ENCODE results near the gene MYL6B. TPM values are rescaled to one million over a fixed set of nuclear protein-coding genes. Genes with fewer than 3 reads are reported as not detected.

MYL6B gene
- total RNA-seq = 66.6 and 114 TPM in 2 replicates

DNA sequence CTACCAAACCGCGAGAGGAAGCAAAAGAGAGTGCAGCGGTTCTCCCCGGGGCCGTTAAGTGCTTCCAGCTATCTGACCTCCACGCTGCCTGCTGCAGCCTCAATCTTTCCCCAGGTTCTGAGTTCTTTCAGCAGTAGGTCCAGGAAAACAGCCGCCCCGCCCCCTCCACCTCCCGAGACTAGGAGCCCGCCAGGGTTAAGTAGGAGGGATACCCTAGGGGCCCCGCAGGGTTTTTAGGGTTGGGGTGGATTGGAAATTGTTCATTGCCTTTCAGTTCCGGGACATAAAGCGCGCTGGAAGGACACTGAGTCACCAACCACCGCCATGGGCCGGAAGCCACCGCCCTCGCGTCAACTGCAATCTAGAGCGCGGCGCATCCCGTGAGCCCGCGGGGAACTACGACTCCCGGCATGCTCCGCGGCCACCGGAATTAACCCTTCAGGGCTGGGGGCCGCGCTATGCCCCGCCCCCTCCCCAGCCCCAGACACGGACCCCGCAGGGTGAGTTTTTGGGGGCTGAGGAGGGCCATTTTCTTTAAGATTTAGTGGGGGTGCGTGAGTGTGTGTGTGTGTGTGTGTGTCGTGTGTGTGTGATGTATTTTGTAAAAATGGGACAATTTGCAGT is at the start of gene MYL6B:
TSS of gene MYL6B (plus strand) at position 456 of the 624 bp plus-strand sequence. CDS start 1,332 bp downstream, outside the sequence.

DNA sequence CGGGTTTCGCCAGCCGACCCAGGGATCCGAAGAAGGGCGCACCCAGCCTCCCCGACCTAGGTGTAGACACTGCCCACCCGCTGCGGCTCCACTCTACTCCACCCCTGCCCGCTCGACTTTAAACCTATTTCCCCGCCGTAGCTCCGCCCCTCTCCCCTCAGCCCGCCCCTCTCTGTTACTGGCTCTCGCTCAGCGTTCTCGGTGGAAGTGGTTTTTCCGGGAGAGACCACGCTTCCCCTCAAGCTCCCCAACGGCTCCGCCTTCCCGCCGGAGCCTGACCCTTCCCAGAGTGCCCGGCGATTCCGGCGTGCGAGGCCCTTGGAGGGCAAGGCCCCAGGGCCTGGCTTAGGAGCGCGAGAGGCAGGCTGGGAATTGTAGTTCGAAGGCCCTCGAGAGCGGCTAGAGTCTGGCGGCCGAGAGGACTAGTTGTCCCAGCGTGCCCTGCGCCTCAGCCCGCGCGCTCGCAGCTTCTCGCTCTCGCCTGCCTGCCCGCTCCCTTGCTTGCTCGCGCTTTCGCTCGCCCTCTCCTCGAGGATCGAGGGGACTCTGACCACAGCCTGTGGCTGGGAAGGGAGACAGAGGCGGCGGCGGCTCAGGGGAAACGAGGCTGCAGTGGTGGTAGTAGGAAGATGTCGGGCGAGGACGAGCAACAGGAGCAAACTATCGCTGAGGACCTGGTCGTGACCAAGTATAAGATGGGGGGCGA is 48.1 kb upstream of the MYL6B start, which contains the start of gene PA2G4:
TSS of gene PA2G4 (plus strand) at position 451 of the 706 bp plus-strand sequence. CDS start at position 630, 179 bp downstream.

DNA sequence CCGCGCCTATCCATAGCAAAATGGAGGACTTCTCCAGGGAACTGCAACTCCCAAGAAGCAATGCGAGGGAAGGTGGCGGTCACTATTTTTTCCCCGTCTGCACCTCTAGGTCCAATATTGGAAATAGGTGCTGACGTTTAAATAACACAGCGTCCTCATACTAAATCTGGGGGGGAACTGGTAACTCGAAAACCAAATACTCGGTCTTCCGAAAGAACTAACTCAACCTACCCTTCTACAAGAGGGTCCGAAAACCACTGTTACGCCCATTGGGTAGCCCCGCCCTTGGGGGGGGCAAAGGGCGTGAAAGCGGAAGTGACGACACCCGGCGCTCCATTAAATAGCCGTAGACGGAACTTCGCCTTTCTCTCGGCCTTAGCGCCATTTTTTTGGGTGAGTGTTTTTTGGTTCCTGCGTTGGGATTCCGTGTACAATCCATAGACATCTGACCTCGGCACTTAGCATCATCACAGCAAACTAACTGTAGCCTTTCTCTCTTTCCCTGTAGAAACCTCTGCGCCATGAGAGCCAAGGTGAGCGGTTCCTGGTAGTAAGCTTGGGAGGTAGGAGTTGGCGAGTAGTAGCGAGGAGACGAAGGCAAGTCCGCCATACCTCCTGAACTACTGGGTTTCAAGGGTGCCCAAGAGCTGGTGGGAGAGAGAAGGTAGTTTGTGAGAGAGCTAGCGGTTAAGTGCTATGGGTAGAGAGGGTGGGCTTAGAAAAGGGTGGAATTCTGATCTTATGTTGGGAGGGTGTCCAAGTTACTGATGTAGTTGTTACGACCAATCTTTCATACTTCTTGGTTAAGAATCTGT is 35.9 kb upstream of the MYL6B start, which contains the start of gene RPL41:
TSS of gene RPL41 (plus strand) at position 367 of the 815 bp plus-strand sequence.

DNA sequence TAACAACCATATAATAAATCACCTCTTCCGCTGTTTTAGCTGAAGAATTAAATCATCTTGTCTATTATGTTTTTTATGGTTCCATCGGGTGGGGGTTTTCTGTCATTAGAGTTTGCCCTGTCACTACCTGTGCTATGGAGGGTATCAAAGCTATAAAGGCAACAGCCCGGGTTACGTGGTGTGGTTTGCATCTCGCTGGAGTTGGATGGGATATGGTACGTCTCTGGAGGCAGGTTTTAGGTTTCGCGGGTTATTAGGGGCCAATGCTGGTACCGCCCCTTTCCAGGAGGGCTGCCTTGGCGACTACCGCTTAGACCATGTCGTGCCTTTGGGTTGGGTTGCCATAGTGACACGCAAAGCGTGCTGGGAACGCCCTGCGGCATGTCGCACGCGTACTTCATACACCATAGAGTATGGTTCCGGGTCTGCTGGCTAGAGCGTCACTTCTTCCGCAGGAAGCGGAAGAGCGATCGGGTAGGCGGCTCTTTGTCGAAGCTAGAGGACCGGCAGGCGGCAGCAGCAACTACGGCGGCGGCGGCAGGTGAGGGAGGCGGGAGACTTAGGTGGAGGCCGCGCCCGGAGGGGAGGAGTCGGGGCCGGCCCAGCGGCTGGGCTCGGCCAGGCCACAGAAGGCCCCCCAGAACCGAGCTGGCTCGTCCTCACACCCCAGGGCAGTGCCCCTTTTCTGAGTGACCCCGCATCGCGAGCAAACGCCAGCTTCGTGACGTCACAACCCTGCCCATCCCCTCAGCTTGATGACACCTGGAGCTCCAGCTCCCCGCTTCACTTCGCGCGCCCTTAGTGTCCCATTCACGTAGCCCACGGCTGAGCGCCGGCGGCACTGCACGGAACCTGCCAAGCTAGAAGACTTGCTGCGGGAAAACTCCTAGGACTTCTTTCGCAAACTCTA is 34.4 kb upstream of the MYL6B start, which contains the start of gene ZC3H10:
TSS of gene ZC3H10 (plus strand) at position 489 of the 910 bp plus-strand sequence. CDS start 2,297 bp downstream, outside the sequence.

DNA sequence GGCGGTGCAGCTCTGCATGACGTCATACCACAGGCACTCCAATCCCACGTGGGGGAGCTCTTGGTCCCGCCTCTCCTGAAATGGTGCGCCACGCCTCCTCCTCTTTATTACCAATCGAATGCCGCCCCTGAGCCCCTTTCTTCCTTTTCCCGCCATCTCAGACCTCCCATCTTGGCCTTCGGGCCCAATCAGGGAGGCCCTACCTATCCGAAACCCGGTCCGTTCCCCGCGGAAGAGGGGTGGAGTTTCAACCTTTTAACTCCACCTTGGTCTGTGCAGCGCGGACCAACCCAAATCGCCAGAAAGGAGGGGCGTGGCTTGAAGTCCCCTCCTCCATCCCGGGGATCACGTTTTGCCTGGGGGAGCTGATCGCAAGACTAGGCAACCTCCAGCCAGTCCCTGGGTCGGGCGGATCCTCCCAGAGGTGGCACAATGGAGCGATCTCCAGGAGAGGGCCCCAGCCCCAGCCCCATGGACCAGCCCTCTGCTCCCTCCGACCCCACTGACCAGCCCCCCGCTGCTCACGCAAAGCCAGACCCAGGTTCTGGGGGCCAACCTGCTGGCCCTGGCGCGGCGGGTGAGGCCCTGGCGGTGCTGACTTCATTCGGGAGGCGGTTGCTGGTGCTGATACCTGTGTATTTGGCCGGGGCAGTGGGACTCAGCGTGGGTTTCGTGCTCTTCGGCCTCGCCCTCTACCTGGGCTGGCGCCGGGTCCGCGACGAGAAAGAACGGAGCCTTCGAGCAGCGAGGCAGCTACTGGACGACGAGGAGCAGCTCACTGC is 24.3 kb upstream of the MYL6B start, which contains the start of gene ESYT1:
TSS of gene ESYT1 (plus strand) at position 380 of the 782 bp plus-strand sequence. CDS start at position 433, 53 bp downstream.

DNA sequence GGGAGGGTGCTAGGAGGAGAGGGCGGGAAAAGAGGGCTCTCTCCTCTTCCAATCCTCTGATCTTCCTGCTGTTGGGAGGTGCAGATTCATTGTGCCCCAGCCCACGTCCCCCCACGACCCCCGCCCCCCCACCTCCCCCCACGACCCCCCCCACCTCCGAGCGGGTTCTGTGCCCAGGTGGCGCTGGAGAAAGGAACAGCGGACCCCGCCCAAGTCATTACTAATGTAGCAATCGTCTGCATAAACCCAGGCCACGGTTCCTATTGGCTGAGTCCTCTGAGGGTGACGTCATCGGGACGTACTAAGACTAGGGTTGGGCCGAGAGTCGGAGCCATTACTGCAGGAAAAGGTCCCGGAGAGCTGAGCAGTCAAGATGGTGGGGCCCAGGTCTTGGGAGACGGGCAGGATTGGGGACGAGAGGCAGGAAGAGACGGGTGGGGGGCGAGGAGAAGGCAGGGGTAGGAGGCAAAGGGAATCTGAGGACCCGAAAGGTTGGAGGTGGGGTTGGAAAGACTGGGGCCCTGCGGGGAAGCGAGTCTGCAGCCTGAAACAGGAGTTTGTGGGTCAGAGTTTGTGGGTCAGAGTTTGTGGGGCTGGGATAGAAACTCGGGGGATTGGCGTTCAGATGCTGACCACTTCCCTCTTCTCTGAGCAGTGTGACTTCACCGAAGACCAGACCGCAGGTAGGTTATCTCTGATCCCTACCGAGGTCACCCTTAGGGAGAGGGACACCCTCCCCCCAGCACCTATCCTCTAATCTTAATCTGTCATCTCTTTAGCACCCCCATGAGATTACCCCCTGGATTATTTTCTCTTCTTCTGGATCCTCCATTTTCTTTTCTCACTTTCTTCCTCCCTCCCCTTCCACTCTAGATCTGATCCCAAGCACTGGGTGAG is 5.9 kb downstream of the MYL6B start, which contains the start of gene MYL6:
TSS of gene MYL6 (plus strand) at position 331 of the 897 bp plus-strand sequence. CDS start at position 374, 43 bp downstream.

DNA sequence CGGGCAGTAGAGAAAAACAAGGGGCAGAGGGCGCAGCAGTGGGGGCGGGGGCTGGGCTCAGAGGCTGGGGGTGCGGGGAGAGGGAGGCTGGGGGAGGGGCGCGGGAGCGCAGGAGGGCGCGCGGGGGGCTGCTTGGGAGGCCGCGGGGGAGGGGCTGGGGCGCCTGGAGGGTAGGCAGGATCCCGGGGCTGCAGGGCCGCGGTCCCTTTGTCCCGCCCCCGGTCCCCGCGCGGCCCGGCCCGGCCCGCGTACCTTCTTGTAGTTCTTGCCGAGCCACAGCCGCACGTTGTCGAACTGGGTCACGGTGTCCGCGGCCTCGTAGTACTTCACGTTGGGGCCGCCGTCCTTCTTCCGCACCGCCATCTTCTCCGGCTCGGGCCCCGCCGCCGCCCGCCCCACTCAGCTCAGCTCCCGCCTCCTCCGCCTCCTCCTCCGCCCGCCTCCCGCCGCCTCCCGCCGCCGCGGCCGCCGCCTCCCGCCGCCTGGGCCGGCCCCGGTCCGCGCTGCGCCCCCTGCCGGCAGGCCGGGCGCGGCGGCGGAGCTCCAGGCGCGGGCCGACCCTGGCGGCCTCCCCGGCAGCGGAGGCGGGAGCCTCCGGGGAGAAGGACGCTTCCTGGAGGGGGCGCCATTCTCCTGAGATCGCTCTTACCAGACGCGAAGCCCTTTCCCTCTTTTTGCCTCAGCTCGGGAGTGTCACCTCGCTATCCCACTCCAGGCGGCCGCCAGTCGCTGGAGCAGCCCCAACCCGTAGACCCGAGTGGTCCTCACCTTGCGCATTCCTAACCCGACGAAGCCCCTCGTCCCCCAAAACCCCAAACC is 36.9 kb downstream of the MYL6B start, which contains the start of gene SMARCC2:
TSS of gene SMARCC2 (minus strand) at position 385 of the 819 bp plus-strand sequence. CDS start at position 363, 22 bp downstream.

Other genes starting within 250 kb of the MYL6B start
- gene PYM1, start 224.7 kb upstream of the MYL6B start, total RNA-seq = 36.5 and 36.8 TPM in 2 replicates
- 22.4 and 34.2 TPM in 2 replicates for gene DGKA, start 221.4 kb upstream of the MYL6B start, total RNA-seq
- gene PMEL, start 186.5 kb upstream of the MYL6B start, total RNA-seq = 3.1 and 9.9 TPM in 2 replicates
- gene CDK2, start 185.8 kb upstream of the MYL6B start, total RNA-seq = 16.8 and 26.2 TPM in 2 replicates
- gene RAB5B, start 178.5 kb upstream of the MYL6B start, total RNA-seq = 54.9 and 61.6 TPM in 2 replicates
- gene SUOX, start 155.3 kb upstream of the MYL6B start, total RNA-seq = 8.3 and 12.3 TPM in 2 replicates
- 0.90 and 1.1 TPM in 2 replicates for gene IKZF4, start 131.5 kb upstream of the MYL6B start, total RNA-seq
- gene RPS26, start 110.7 kb upstream of the MYL6B start, total RNA-seq = 2,251 and 2,313 TPM in 2 replicates
- gene ERBB3, start 72.4 kb upstream of the MYL6B start, total RNA-seq = not detected in 2 replicates
- 72.4 and 89.7 TPM in 2 replicates for gene PA2G4, start 48.0 kb upstream of the MYL6B start, total RNA-seq
- 2,694 and 2,773 TPM in 2 replicates for gene RPL41, start 36.0 kb upstream of the MYL6B start, total RNA-seq
- 1.1 and 1.8 TPM in 2 replicates for gene ZC3H10, start 34.3 kb upstream of the MYL6B start, total RNA-seq
- gene ESYT1, start 24.3 kb upstream of the MYL6B start, total RNA-seq = 185 and 212 TPM in 2 replicates
- gene MYL6, start 5.8 kb downstream of the MYL6B start, total RNA-seq = 2,267 and 2,694 TPM in 2 replicates
- 28.7 and 50.7 TPM in 2 replicates for gene SMARCC2, start 36.9 kb downstream of the MYL6B start, total RNA-seq
- gene RNF41, start 69.3 kb downstream of the MYL6B start, total RNA-seq = 165 and 167 TPM in 2 replicates
- gene NABP2, start 71.8 kb downstream of the MYL6B start, total RNA-seq = 20.9 and 37.1 TPM in 2 replicates
- gene SLC39A5, start 77.5 kb downstream of the MYL6B start, total RNA-seq = not detected in 2 replicates
- gene ANKRD52, start 105.8 kb downstream of the MYL6B start, total RNA-seq = 28.3 and 41.0 TPM in 2 replicates
- gene COQ10A, start 114.4 kb downstream of the MYL6B start, total RNA-seq = 5.6 and 7.3 TPM in 2 replicates
- gene CS, start 147.7 kb downstream of the MYL6B start, total RNA-seq = 71.7 and 119 TPM in 2 replicates
- 114 and 138 TPM in 2 replicates for gene CNPY2, start 163.4 kb downstream of the MYL6B start, total RNA-seq
- gene PAN2, start 181.4 kb downstream of the MYL6B start, total RNA-seq = 10.4 and 17.1 TPM in 2 replicates
- gene IL23A, start 186.3 kb downstream of the MYL6B start, total RNA-seq = 1.6 TPM in 1 of 2 replicates, not detected in the other
- 62.2 and 62.5 TPM in 2 replicates for gene STAT2, start 207.5 kb downstream of the MYL6B start, total RNA-seq
- gene APOF, start 210.3 kb downstream of the MYL6B start, total RNA-seq = not detected in 2 replicates